Measurements from ENCODE around the gene BRD1. TPM values are rescaled to one million over a fixed set of nuclear protein-coding genes. Genes with fewer than 3 reads are reported as not detected.
A peak's percentile ranks its signal among the peaks of the same experiment; 100 is the strongest.

Gene BRD1
- total RNA-seq: 10 to 100 TPM; 56.7 to 56.9 TPM

GRCh38 chr22:49827853-49828598 is at the start of gene BRD1:
TSS of gene BRD1 (minus strand) at chr22:49827873. CDS start at chr22:49824317, 3,556 bp downstream.
- Mint-ChIP-seq H3K4me3 (peak within 1 kb of the TSS; percentile 87), H3K27ac (peak within 1 kb of the TSS; percentile 90), H3K36me3 (peaks cover 20% of the 10 kb centered on the region), H3K4me1 (peaks cover 30% of the 10 kb centered on the region), H3K27me3 (no peaks in the 10 kb centered on the region), H3K9me3 (peaks cover 1% of the 10 kb centered on the region)
- POLR2A ChIA-PET: interaction anchor here (0.8 to 2.9 kb wide), 2 partner anchors 11 to 12 kb away, joined by 3 to 12 read pairs; no protein-coding TSS in a partner anchor
- peak; percentile 81 for DNase-seq
- ATAC-seq (ENCODE audit: low read depth): peak; percentile 61

- H3K4me3 Mint-ChIP-seq: no peak overlapping the region
- H3K4me1 Mint-ChIP-seq: peaks cover 18% of the 10 kb centered on the region
- ATAC-seq (ENCODE audit: low read depth): no peak
- POLR2A ChIA-PET: no interaction called here
- peaks cover 58% of the 10 kb centered on the region for H3K36me3 Mint-ChIP-seq
- no peaks in the 10 kb centered on the region for H3K27me3 Mint-ChIP-seq
- DNase-seq: no peak
- no peak overlapping the region for H3K27ac Mint-ChIP-seq
- peaks cover 8% of the 10 kb centered on the region for H3K9me3 Mint-ChIP-seq
Measured at GRCh38 chr22:49873228-49873940, 45.7 kb upstream of the BRD1 start.

GRCh38 chr22:49872347-49872746 is 44.7 kb upstream of the BRD1 start:
- Mint-ChIP-seq H3K4me3 (no peak overlapping the region), H3K27ac (no peak overlapping the region), H3K4me1 (peaks cover 23% of the 10 kb centered on the region), H3K27me3 (no peaks in the 10 kb centered on the region), H3K9me3 (peaks cover 8% of the 10 kb centered on the region), H3K36me3 (peaks cover 61% of the 10 kb centered on the region)
- POLR2A ChIA-PET: no interaction called here
- no peak for DNase-seq
- ATAC-seq (ENCODE audit: low read depth): no peak

GRCh38 chr22:49871482-49871881 is 43.8 kb upstream of the BRD1 start:
- Mint-ChIP-seq H3K36me3 (peaks cover 65% of the 10 kb centered on the region), H3K4me1 (peaks cover 30% of the 10 kb centered on the region), H3K27ac (no peak overlapping the region), H3K9me3 (peaks cover 13% of the 10 kb centered on the region), H3K27me3 (no peaks in the 10 kb centered on the region), H3K4me3 (no peak overlapping the region)
- POLR2A ChIA-PET: no interaction called here
- DNase-seq (no peak), ATAC-seq (ENCODE audit: low read depth) (no peak)

GRCh38 chr22:49869845-49870712 is 42.4 kb upstream of the BRD1 start:
- H3K27ac Mint-ChIP-seq: no peak overlapping the region

GRCh38 chr22:49869086-49869830 is 41.6 kb upstream of the BRD1 start:
- H3K4me3 Mint-ChIP-seq: no peak overlapping the region
- POLR2A ChIA-PET: no interaction called here
- peaks cover 31% of the 10 kb centered on the region for H3K4me1 Mint-ChIP-seq
- H3K27me3 Mint-ChIP-seq: no peaks in the 10 kb centered on the region
- H3K9me3 Mint-ChIP-seq: peaks cover 17% of the 10 kb centered on the region
- ATAC-seq (ENCODE audit: low read depth) (no peak), DNase-seq (no peak)
- peak overlapping the region; percentile 52 for H3K27ac Mint-ChIP-seq
- H3K36me3 Mint-ChIP-seq: peaks cover 64% of the 10 kb centered on the region

More at GRCh38 chr22:49869845-49870712, 42.4 kb upstream of the BRD1 start:
- POLR2A ChIA-PET: no interaction called here
- Mint-ChIP-seq H3K4me1 (peaks cover 30% of the 10 kb centered on the region), H3K27me3 (no peaks in the 10 kb centered on the region), H3K9me3 (peaks cover 17% of the 10 kb centered on the region), H3K4me3 (no peak overlapping the region), H3K36me3 (peaks cover 66% of the 10 kb centered on the region)
- ATAC-seq (ENCODE audit: low read depth) (no peak), DNase-seq (no peak)

- Mint-ChIP-seq H3K36me3 (peaks cover 64% of the 10 kb centered on the region), H3K27me3 (no peaks in the 10 kb centered on the region), H3K27ac (peak overlapping the region; percentile 51), H3K4me3 (no peak overlapping the region), H3K9me3 (peaks cover 17% of the 10 kb centered on the region), H3K4me1 (peaks cover 38% of the 10 kb centered on the region)
- ATAC-seq (ENCODE audit: low read depth): no peak
- DNase-seq: peak; percentile 5
- POLR2A ChIA-PET: no interaction called here
Measured at GRCh38 chr22:49867303-49868265, 39.9 kb upstream of the BRD1 start.

GRCh38 chr22:49866646-49867045 is 39.0 kb upstream of the BRD1 start:
- no peak overlapping the region for H3K27ac Mint-ChIP-seq
- no peak overlapping the region for H3K4me3 Mint-ChIP-seq
- H3K36me3 Mint-ChIP-seq: peaks cover 62% of the 10 kb centered on the region
- POLR2A ChIA-PET: no interaction called here
- H3K4me1 Mint-ChIP-seq: peaks cover 39% of the 10 kb centered on the region
- H3K27me3 Mint-ChIP-seq: no peaks in the 10 kb centered on the region
- peaks cover 17% of the 10 kb centered on the region for H3K9me3 Mint-ChIP-seq
- ATAC-seq (ENCODE audit: low read depth): no peak
- DNase-seq: no peak

- H3K27me3 Mint-ChIP-seq: no peaks in the 10 kb centered on the region
- no peak overlapping the region for H3K4me3 Mint-ChIP-seq
- peaks cover 41% of the 10 kb centered on the region for H3K4me1 Mint-ChIP-seq
- DNase-seq (no peak), ATAC-seq (ENCODE audit: low read depth) (no peak)
- peaks cover 17% of the 10 kb centered on the region for H3K9me3 Mint-ChIP-seq
- H3K27ac Mint-ChIP-seq: no peak overlapping the region
- peaks cover 63% of the 10 kb centered on the region for H3K36me3 Mint-ChIP-seq
- POLR2A ChIA-PET: no interaction called here
Measured at GRCh38 chr22:49866134-49866533, 38.5 kb upstream of the BRD1 start.

GRCh38 chr22:49865156-49865555 is 37.5 kb upstream of the BRD1 start:
- DNase-seq: peak; percentile 5
- ATAC-seq (ENCODE audit: low read depth): no peak
- Mint-ChIP-seq H3K36me3 (peaks cover 57% of the 10 kb centered on the region), H3K27ac (no peak overlapping the region), H3K4me1 (peaks cover 35% of the 10 kb centered on the region), H3K9me3 (peaks cover 15% of the 10 kb centered on the region), H3K27me3 (no peaks in the 10 kb centered on the region), H3K4me3 (no peak overlapping the region)
- POLR2A ChIA-PET: no interaction called here

GRCh38 chr22:49863931-49864330 is 36.3 kb upstream of the BRD1 start:
- Mint-ChIP-seq H3K9me3 (peaks cover 10% of the 10 kb centered on the region), H3K27me3 (no peaks in the 10 kb centered on the region), H3K27ac (peak overlapping the region; percentile 38), H3K4me3 (peak overlapping the region; percentile 30), H3K4me1 (peaks cover 35% of the 10 kb centered on the region), H3K36me3 (peaks cover 46% of the 10 kb centered on the region)
- peak; percentile 47 for ATAC-seq (ENCODE audit: low read depth)
- POLR2A ChIA-PET: no interaction called here
- peak; percentile 11 for DNase-seq

GRCh38 chr22:49862496-49862776 is 34.8 kb upstream of the BRD1 start:
- Mint-ChIP-seq H3K4me1 (peaks cover 27% of the 10 kb centered on the region), H3K27ac (no peak overlapping the region), H3K4me3 (no peak overlapping the region), H3K36me3 (peaks cover 34% of the 10 kb centered on the region), H3K9me3 (peaks cover 10% of the 10 kb centered on the region), H3K27me3 (no peaks in the 10 kb centered on the region)
- ATAC-seq (ENCODE audit: low read depth) (no peak), DNase-seq (no peak)
- POLR2A ChIA-PET: interaction anchor here (0.7 kb wide), 1 partner anchor 330 kb away, joined by 6 read pairs; no protein-coding TSS in a partner anchor

Measured in activated naive CD8-positive, alpha-beta T cell treated with anti-CD3 and anti-CD28 coated beads, Interleukin-2, amount 10 ng/mL, durations not matched to agents 7 days and 5 days (primary cell).